OCI-LY7 (cell line): ENCODE results near the gene NOP10. TPM values are rescaled to one million over a fixed set of nuclear protein-coding genes. Genes with fewer than 3 reads are reported as not detected.

Experiments
- BruUV-seq: library from RNA; stranded (reverse); fragments of 400-500 nt; replicated peaks from 2 replicates; lab custom pipeline; 2021; lab: Mats Ljungman, UMichigan
- CTCF ChIA-PET: fragments of 300-600 bp; sonication (Branson Sonifier 250); formaldehyde crosslinking; loops from one replicate; lab custom pipeline; 2022; ENCODE audit warnings: antibody characterized with exemption; ENCODE audit not compliant: unreplicated experiment; lab: Charles Lee
- POLR2A ChIA-PET: fragments of 300-600 bp; sonication (Branson Sonifier 250); formaldehyde crosslinking; loops from one replicate; lab custom pipeline; 2022; ENCODE audit warnings: antibody characterized with exemption; lab: Charles Lee
- DNase-seq: peaks from one replicate; pipeline ENCODE4 v3.0.0-alpha.2; 2015; ENCODE audit warnings: low spot score
- H2AFZ ChIP-seq: fragments of 200-600 bp; sonication (generic), shearing (Covaris generic); 2 replicates; pipeline ENCODE4 v1.6.1; 2014; ENCODE audit warnings: mild to moderate bottlenecking, antibody characterized with exemption, low read length, moderate library complexity
- H3K27ac ChIP-seq: fragments of 200-600 bp; sonication (generic); 2 replicates; pipeline ENCODE4 v1.5.1; 2014; ENCODE audit warnings: mixed run types, low read depth, mild to moderate bottlenecking, moderate library complexity, low read length, inconsistent platforms; ENCODE audit not compliant: poor library complexity, severe bottlenecking
- H3K36me3 ChIP-seq: fragments of 200-600 bp; sonication (generic); 2 replicates; pipeline ENCODE4 v1.6.1; 2014; ENCODE audit warnings: mild to moderate bottlenecking, antibody characterized with exemption, low read length, moderate library complexity, mixed read lengths; ENCODE audit not compliant: insufficient read depth
- H3K4me1 ChIP-seq: fragments of 200-600 bp; sonication (generic); 2 replicates; pipeline ENCODE4 v1.5.1; 2014; ENCODE audit warnings: mild to moderate bottlenecking, low read length; ENCODE audit not compliant: insufficient read depth, poor library complexity, severe bottlenecking
- H3K4me2 ChIP-seq: fragments of 200-600 bp; sonication (generic); 2 replicates; pipeline ENCODE4 v1.6.1; 2014; ENCODE audit warnings: mild to moderate bottlenecking, low read length
- H3K4me3 ChIP-seq: fragments of 200-600 bp; sonication (generic); 2 replicates; pipeline ENCODE4 v1.5.1; 2014; ENCODE audit warnings: mild to moderate bottlenecking, low read depth, low read length; ENCODE audit not compliant: poor library complexity, severe bottlenecking
- H3K79me2 ChIP-seq: fragments of 200-600 bp; sonication (generic); 2 replicates; pipeline ENCODE4 v1.6.1; 2016; ENCODE audit warnings: low read depth, mild to moderate bottlenecking, low read length, moderate library complexity, mixed read lengths; ENCODE audit not compliant: insufficient read depth
- H3K9me2 ChIP-seq: fragments of 200-600 bp; sonication (generic); 2 replicates; pipeline ENCODE4 v1.6.1; 2016; ENCODE audit warnings: mild to moderate bottlenecking, low read length, mixed read lengths; ENCODE audit not compliant: insufficient read depth
- H3K9me3 ChIP-seq: fragments of 200-600 bp; sonication (generic); 2 replicates; pipeline ENCODE4 v1.6.1; 2014; ENCODE audit warnings: mild to moderate bottlenecking, mixed run types, low read length, mixed read lengths
- H4K20me1 ChIP-seq: fragments of 200-600 bp; sonication (generic); 2 replicates; pipeline ENCODE4 v1.6.1; 2014; ENCODE audit warnings: mild to moderate bottlenecking, antibody characterized with exemption, low read length, moderate library complexity, mixed read lengths; ENCODE audit not compliant: insufficient read depth
- CTCF ChIP-seq: fragments of 200-600 bp; sonication (generic); conservative IDR thresholded peaks from 2 replicates; pipeline ENCODE4 v1.5.1; 2014; ENCODE audit warnings: mild to moderate bottlenecking, antibody characterized with exemption, low read length, moderate library complexity, mixed read lengths
- EZH2phosphoT487 ChIP-seq: fragments of 200-600 bp; sonication (generic); IDR thresholded peaks from 2 replicates; pipeline ENCODE4 v1.6.1; 2018; ENCODE audit warnings: low read depth, borderline replicate concordance, mild to moderate bottlenecking, mixed run types, antibody characterized with exemption, low read length, moderate library complexity, mixed read lengths
- intact Hi-C: fragments of 100-400 bp; cut with micrococcal nuclease; formaldehyde crosslinking; loops from one replicate; pipeline ENCODE4 v1.10.0; 2022; ENCODE audit not compliant: unreplicated experiment
- total RNA-seq, 2 experiments: library from RNA; depleted of rRNA in 1 of 2; stranded (reverse); fragments of >200 nt in 1 of 2; shearing (Covaris generic) in 1 of 2; gene quantifications; 2 replicates each; pipeline ENCODE4 v1.2.3, GENCODE V29; 2014 to 2022

The NOP10 gene
- total RNA-seq, 2 experiments from 2014 or later = 130 to 191 TPM

- H3K4me2 ChIP-seq = no peak overlapping the region
- TF ChIP-seq EZH2phosphoT487 (no peak), CTCF (no peak)
- intact Hi-C loops = loop anchor here (10.0 kb wide), 2 partner anchors 145 to 325 kb away; partner anchors contain the start of genes AVEN and KATNBL1
- peaks cover 5% of the 10 kb centered on the region for H3K4me1 ChIP-seq
- H3K9me3 ChIP-seq = no peaks in the 10 kb centered on the region
- no peak overlapping the region for H2AFZ ChIP-seq
- CTCF ChIA-PET = no interaction called here
- H3K36me3 ChIP-seq = peaks cover 71% of the 10 kb centered on the region
- DNase-seq = no peak
- H3K79me2 ChIP-seq = peaks cover 2% of the 10 kb centered on the region; the same call in 1 of the 2 replicates
- BruUV-seq = no TSS peak
- H3K9me2 ChIP-seq = no peaks in the 10 kb centered on the region
- H4K20me1 ChIP-seq = no peaks in the 10 kb centered on the region
- no peak overlapping the region for H3K27ac ChIP-seq
- H3K4me3 ChIP-seq = no peak overlapping the region
- POLR2A ChIA-PET = no interaction called here
Measured at GRCh38 chr15:34360298-34360697, 17.4 kb upstream of the NOP10 start.

GRCh38 chr15:34359416-34359815 is 16.5 kb upstream of the NOP10 start:
- BruUV-seq = no TSS peak
- no peaks in the 10 kb centered on the region for H4K20me1 ChIP-seq
- no peaks in the 10 kb centered on the region for H3K9me3 ChIP-seq
- ChIA-PET CTCF (no interaction called here), POLR2A (no interaction called here)
- no peak for DNase-seq
- no peak overlapping the region for H3K4me3 ChIP-seq
- no peaks in the 10 kb centered on the region for H3K79me2 ChIP-seq
- no peak overlapping the region for H2AFZ ChIP-seq
- peaks cover 71% of the 10 kb centered on the region for H3K36me3 ChIP-seq
- intact Hi-C loops = no loop called here
- H3K9me2 ChIP-seq = no peaks in the 10 kb centered on the region
- TF ChIP-seq CTCF = no peak
- TF ChIP-seq EZH2phosphoT487 = no peak
- no peaks in the 10 kb centered on the region for H3K4me1 ChIP-seq
- no peak overlapping the region for H3K4me2 ChIP-seq
- H3K27ac ChIP-seq = no peak overlapping the region

GRCh38 chr15:34358948-34359347 is 16.0 kb upstream of the NOP10 start:
- ChIA-PET CTCF (no interaction called here), POLR2A (interaction anchor here (1.0 kb wide), 1 partner anchor 10 kb away, joined by 5 read pairs; no protein-coding TSS in a partner anchor)
- TF ChIP-seq EZH2phosphoT487 (no peak), CTCF (no peak)
- Histone ChIP-seq H3K4me1 (no peaks in the 10 kb centered on the region), H3K79me2 (no peaks in the 10 kb centered on the region), H3K9me2 (no peaks in the 10 kb centered on the region), H4K20me1 (no peaks in the 10 kb centered on the region), H3K4me2 (no peak overlapping the region), H3K4me3 (no peak overlapping the region), H3K36me3 (peaks cover 71% of the 10 kb centered on the region), H3K27ac (no peak overlapping the region), H3K9me3 (no peaks in the 10 kb centered on the region), H2AFZ (no peak overlapping the region)
- no TSS peak for BruUV-seq
- no peak for DNase-seq
- intact Hi-C loops = no loop called here
